Omental fat pad (tissue), 4 donors: ENCODE data around the gene ITGB3. TPM values are rescaled to one million over a fixed set of nuclear protein-coding genes. Genes with fewer than 3 reads are reported as not detected.

Experiments used
- ATAC-seq: fragments of 150-250 bp; one replicate; pipeline ENCODE4 v1.9.1; 2016; ENCODE audit warnings: mild to moderate bottlenecking, moderate library complexity; ENCODE audit not compliant: low FRiP score
- DNase-seq: peaks from one replicate; pipeline ENCODE4 v3.0.0-alpha.2; 2019; ENCODE audit warnings: low spot score
- total RNA-seq, 4 donors: library from RNA; depleted of rRNA; stranded (reverse); fragments of >200 nt; gene quantifications; one replicate each; pipeline ENCODE4 v1.1.0, GENCODE V29; 2016
- TF ChIP-seq, protein P1 (sequence below), 3 donors: fragments of 450-650 bp; IDR thresholded peaks; one replicate each; pipeline ENCODE4 v1.5.1; 2016 to 2017; ENCODE audit warnings: antibody characterized with exemption in 3 of 3, mild to moderate bottlenecking in 3 of 3, moderate library complexity in 2 of 3

ITGB3 gene
- total RNA-seq, 4 donors from 2014 or later = 12.1 to 72.9 (median 17.5) TPM

DNA sequence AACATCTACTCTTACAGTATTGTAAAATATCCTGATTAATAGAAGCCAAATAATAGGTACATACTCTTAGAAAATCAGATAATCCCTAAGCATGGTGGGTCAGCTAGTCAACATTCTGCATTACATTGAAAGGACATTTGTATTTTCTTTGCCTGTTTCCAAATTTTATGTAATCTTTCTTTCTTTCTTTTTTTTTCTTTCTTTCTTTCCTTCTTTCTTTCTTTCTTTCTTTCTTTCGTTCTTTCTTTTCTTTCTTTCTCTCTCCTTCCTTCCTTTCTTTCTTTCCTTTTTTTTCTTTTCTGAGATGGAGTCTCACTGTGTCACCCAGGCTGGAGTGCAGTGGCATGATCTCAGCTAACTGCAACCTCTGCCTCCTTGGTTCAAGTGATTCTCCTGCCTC is 18.9 kb downstream of the ITGB3 start:
- TF ChIP-seq, protein P1, sequence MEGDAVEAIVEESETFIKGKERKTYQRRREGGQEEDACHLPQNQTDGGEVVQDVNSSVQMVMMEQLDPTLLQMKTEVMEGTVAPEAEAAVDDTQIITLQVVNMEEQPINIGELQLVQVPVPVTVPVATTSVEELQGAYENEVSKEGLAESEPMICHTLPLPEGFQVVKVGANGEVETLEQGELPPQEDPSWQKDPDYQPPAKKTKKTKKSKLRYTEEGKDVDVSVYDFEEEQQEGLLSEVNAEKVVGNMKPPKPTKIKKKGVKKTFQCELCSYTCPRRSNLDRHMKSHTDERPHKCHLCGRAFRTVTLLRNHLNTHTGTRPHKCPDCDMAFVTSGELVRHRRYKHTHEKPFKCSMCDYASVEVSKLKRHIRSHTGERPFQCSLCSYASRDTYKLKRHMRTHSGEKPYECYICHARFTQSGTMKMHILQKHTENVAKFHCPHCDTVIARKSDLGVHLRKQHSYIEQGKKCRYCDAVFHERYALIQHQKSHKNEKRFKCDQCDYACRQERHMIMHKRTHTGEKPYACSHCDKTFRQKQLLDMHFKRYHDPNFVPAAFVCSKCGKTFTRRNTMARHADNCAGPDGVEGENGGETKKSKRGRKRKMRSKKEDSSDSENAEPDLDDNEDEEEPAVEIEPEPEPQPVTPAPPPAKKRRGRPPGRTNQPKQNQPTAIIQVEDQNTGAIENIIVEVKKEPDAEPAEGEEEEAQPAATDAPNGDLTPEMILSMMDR (IDR thresholded peaks at IDR 0.05) = no peak
- ATAC-seq = no peak
- DNase-seq = no peak

DNA sequence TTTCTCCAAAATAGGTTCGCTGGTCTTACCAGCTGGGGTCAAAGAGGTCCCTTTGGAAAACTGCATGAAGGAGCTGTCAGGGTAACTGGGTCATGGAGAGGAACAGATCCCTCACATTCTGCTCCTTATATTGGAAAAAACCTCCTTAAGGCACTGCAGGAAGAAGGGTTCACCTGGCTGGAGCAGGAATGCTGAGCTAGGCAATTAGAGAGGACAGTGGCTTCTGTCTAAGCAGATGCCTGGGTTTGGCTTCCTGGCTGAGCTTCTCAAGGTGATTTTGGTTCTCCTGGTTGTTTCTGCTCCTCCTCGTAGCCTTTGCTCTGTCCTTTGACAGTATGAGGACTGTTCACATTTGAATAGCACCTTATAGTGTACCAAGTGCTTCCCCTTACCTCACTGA is 19.6 kb downstream of the ITGB3 start:
- TF ChIP-seq, protein P1 (IDR thresholded peaks at IDR 0.05) = no peak
- ATAC-seq = no peak
- no peak for DNase-seq

DNA sequence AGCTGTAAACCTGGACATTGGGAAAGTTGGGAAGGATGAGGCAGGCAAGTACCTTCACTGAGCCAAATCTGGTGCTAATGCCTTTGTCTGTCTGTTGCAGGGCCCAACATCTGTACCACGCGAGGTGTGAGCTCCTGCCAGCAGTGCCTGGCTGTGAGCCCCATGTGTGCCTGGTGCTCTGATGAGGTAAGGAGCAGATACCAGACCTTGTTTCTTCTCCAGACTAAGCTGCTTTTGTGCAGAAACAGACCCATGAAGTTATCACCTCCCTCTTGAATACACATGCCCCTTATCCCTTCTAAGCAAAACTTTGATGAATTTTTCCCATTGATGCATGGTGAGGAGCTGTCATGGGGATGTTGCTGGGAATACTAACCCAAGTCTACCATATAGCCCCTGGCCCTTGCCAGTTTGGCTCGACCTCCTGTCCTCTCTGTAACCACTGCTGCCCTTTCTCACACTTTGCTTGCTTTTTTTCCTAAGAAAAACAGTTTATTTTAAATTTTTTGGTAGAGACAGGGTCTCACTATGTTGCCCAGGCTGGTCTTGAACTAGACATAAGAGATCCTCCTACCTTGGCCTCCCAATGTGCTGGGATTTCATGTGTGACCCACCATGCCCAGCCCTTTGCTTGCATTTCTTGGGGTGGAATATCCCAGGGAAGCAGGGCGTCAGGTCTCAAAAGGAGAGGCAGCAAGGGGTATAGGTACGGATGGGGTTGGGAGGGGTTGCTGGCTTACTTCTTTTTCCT is 20.9 kb downstream of the ITGB3 start:
- TF ChIP-seq, protein P1 (IDR thresholded peaks at IDR 0.05) = no peak
- DNase-seq (no peak), ATAC-seq (no peak)

DNA sequence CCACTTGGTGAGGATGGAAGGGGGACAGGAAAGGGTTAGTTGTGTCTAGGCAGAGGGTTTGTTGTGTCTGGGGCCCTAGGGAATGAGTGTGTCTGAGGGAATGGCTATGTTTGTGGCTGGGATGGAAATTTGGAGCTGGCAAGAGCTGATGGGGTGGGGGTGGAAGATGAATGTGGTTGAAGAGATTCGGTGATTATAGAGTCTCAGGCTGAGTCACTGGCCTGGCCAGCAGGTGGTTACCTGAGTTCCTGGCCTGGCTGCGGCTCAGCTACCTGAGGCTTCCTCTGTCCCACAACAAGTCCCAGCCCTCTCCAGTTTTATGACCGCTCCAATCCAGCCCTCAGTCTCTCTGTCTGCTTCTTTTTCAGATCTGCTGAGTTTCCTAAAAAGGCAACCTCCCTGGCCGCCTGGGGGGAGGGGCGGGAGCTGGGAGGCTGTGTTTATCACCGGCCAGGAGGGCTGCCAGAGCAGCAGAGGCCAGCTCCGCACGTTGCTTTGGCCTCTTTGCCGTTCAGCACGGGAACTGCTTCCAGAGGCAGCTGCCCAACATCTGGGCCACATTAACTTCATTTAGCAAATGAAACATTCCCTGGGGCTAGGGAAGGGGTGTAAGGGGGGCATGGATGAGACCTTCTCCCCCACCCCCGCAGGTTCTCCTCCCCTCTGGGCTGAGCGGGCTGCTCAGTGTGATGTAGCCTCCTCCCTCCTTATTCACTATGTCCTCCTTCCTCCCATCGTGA is 21.8 kb downstream of the ITGB3 start:
- DNase-seq = peak; percentile 40
- TF ChIP-seq, protein P1 (IDR thresholded peaks at IDR 0.05) = peak in 1 of 3 donors; percentile 3
- ATAC-seq = peak; percentile 48

DNA sequence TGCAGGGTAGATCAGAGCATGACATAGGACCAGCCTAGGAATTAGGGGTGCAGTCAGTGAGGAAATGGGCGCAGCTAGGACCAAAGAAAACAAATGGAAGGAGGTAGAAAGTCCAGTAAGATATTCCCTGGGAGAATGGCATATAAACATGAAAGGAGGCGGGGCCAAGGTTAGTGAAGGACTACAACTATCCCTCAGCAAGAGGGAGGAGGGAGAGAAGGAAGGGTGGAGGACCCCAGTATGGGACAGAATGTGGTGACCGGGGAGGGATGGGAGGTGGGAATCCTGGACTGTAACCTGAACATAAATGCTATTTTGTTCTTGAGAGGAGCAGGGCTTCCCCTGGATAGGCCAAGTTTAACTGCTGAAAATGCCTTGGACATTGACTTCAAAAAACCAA is 22.8 kb downstream of the ITGB3 start:
- no peak for ATAC-seq

DNA sequence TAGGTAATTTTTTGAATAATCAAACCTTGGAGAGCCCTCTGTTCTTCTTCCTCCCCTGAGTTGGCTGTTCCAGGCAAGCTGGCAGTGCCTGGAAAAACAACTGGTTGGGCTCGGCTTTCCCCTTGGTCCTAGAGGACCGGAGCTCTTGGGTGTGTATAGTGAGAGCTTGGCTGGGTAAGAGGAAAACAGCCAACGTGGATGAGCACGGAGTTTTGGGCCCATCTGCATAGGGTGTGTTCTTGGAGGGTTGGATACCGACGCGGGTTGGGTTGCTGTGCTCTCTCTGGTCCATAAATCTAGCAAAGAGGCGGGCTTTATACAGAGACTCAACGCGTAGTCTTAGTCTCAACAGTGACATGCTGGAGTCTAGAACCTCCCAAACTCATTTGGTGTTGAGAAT is 23.2 kb downstream of the ITGB3 start:
- ATAC-seq (no peak), DNase-seq (no peak)
- TF ChIP-seq, protein P1 (IDR thresholded peaks at IDR 0.05) = no peak

More for the DNA sequence above, 22.8 kb downstream of the ITGB3 start:
- TF ChIP-seq, protein P1 (IDR thresholded peaks at IDR 0.05) = no peak
- no peak for DNase-seq
